Progenitor cell of endocrine pancreas (in vitro differentiated cells): ENCODE results near the gene GNAS-AS1. TPM values are rescaled to one million over a fixed set of nuclear protein-coding genes. Genes with fewer than 3 reads are reported as not detected.
"Not testable (repeated sequence)": the region's sequence is repeated elsewhere in the genome, so short reads cannot be mapped to it uniquely, and the experiment has no call there.

Source experiments
- DNase-seq: peaks from one replicate; pipeline ENCODE4 v3.0.0; 2021; ENCODE audit warnings: low spot score; ENCODE audit not compliant: unreplicated experiment
- H3K27ac Mint-ChIP-seq: 2 replicates; pipeline ENCODE4 v1.8.0; 2021; ENCODE audit warnings: mild to moderate bottlenecking, moderate library complexity, mixed read lengths
- H3K27me3 Mint-ChIP-seq: 2 replicates; pipeline ENCODE4 v1.8.0; 2021; ENCODE audit warnings: mixed read lengths
- H3K36me3 Mint-ChIP-seq: 2 replicates; pipeline ENCODE4 v1.8.0; 2022; ENCODE audit warnings: mixed read lengths; ENCODE audit not compliant: insufficient read depth
- H3K4me1 Mint-ChIP-seq: 2 replicates; pipeline ENCODE4 v1.8.0; 2021; ENCODE audit warnings: low read depth, mixed read lengths
- H3K4me3 Mint-ChIP-seq: 2 replicates; pipeline ENCODE4 v1.8.0; 2021; ENCODE audit warnings: low read depth, mild to moderate bottlenecking, moderate library complexity, mixed read lengths
- H3K9me3 Mint-ChIP-seq: 2 replicates; pipeline ENCODE4 v1.8.0; 2021; ENCODE audit warnings: low read depth, mixed read lengths
- total RNA-seq: library from RNA; stranded (reverse); gene quantifications from 2 replicates; pipeline ENCODE4 v1.2.1, GENCODE V29; 2021
- TF ChIP-seq, protein P1 (sequence below): fragments of 200-600 bp; sonication (generic); IDR thresholded peaks from one replicate; pipeline ENCODE4 v1.5.0; 2021; ENCODE audit warnings: antibody characterized with exemption, mild to moderate bottlenecking; ENCODE audit not compliant: unreplicated experiment

Gene GNAS-AS1
- total RNA-seq, 1 donor from 2014 or later, result 4.3 TPM

GRCh38 chr20:58833921-58834320 is 16.8 kb downstream of the GNAS-AS1 start:
- no peak for DNase-seq
- H3K4me3 Mint-ChIP-seq, result no peak overlapping the region
- no peaks in the 10 kb centered on the region for H3K9me3 Mint-ChIP-seq
- peaks cover 17% of the 10 kb centered on the region for H3K27me3 Mint-ChIP-seq
- H3K36me3 Mint-ChIP-seq, result peaks cover 1% of the 10 kb centered on the region
- no peaks in the 10 kb centered on the region for H3K4me1 Mint-ChIP-seq
- no peak overlapping the region for H3K27ac Mint-ChIP-seq
- TF ChIP-seq, protein P1, sequence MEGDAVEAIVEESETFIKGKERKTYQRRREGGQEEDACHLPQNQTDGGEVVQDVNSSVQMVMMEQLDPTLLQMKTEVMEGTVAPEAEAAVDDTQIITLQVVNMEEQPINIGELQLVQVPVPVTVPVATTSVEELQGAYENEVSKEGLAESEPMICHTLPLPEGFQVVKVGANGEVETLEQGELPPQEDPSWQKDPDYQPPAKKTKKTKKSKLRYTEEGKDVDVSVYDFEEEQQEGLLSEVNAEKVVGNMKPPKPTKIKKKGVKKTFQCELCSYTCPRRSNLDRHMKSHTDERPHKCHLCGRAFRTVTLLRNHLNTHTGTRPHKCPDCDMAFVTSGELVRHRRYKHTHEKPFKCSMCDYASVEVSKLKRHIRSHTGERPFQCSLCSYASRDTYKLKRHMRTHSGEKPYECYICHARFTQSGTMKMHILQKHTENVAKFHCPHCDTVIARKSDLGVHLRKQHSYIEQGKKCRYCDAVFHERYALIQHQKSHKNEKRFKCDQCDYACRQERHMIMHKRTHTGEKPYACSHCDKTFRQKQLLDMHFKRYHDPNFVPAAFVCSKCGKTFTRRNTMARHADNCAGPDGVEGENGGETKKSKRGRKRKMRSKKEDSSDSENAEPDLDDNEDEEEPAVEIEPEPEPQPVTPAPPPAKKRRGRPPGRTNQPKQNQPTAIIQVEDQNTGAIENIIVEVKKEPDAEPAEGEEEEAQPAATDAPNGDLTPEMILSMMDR, result no peak

GRCh38 chr20:58832457-58832856 is 18.2 kb downstream of the GNAS-AS1 start:
- no peak for DNase-seq
- H3K4me1 Mint-ChIP-seq, result no peaks in the 10 kb centered on the region
- H3K36me3 Mint-ChIP-seq, result peaks cover 3% of the 10 kb centered on the region
- H3K27me3 Mint-ChIP-seq, result peaks cover 8% of the 10 kb centered on the region
- H3K27ac Mint-ChIP-seq, result no peak overlapping the region
- H3K4me3 Mint-ChIP-seq, result no peak overlapping the region
- H3K9me3 Mint-ChIP-seq, result no peaks in the 10 kb centered on the region
- TF ChIP-seq, protein P1, result no peak

GRCh38 chr20:58829531-58829941 is 21.2 kb downstream of the GNAS-AS1 start:
- no peaks in the 10 kb centered on the region for H3K9me3 Mint-ChIP-seq
- no peaks in the 10 kb centered on the region for H3K4me1 Mint-ChIP-seq
- H3K4me3 Mint-ChIP-seq, result no peak overlapping the region
- H3K27ac Mint-ChIP-seq, result no peak overlapping the region
- TF ChIP-seq, protein P1, result no peak
- peaks cover 3% of the 10 kb centered on the region for H3K36me3 Mint-ChIP-seq
- no peak for DNase-seq
- H3K27me3 Mint-ChIP-seq, result peaks cover 6% of the 10 kb centered on the region

- not testable (repeated sequence) for H3K9me3 Mint-ChIP-seq, H3K4me3 Mint-ChIP-seq, H3K36me3 Mint-ChIP-seq, H3K27ac Mint-ChIP-seq, H3K27me3 Mint-ChIP-seq, H3K4me1 Mint-ChIP-seq, DNase-seq
Measured at GRCh38 chr20:58828804-58829203, 21.9 kb downstream of the GNAS-AS1 start.

DNA sequence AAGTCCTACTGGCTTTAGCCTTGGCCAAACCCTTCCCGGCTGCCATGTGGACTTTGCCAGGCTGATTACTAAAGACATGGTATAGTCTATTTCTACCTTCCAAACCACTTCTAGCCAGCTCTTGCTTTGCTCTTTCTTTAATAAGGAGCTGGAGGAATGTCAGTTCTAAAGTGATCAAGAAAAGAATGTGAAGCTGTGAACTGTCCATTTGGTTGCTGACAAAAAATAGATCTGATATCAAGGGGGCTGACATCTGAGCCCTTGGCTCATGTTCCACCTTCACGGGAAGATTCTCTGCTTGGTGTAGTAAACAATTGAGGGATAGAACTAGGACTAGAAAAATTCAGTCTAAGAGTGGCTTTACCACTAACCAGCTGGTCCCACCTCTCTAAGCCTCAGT is 22.6 kb downstream of the GNAS-AS1 start:
- Mint-ChIP-seq H3K36me3 (peaks cover 3% of the 10 kb centered on the region), H3K27me3 (no peaks in the 10 kb centered on the region), H3K4me1 (no peaks in the 10 kb centered on the region), H3K9me3 (no peaks in the 10 kb centered on the region), H3K27ac (no peak overlapping the region), H3K4me3 (no peak overlapping the region)
- DNase-seq, result no peak
- TF ChIP-seq, protein P1, result no peak

GRCh38 chr20:58826271-58826670 is 24.4 kb downstream of the GNAS-AS1 start:
- no peak overlapping the region for H3K4me3 Mint-ChIP-seq

More at GRCh38 chr20:58826271-58826670, 24.4 kb downstream of the GNAS-AS1 start:
- TF ChIP-seq, protein P1, result no peak
- Mint-ChIP-seq H3K9me3 (no peaks in the 10 kb centered on the region), H3K4me1 (no peaks in the 10 kb centered on the region), H3K36me3 (peaks cover 4% of the 10 kb centered on the region), H3K27ac (no peak overlapping the region), H3K27me3 (no peaks in the 10 kb centered on the region)
- DNase-seq, result no peak
